Esophagus squamous epithelium (tissue), 5 donors: ENCODE results near the gene RASA2. TPM values are rescaled to one million over a fixed set of nuclear protein-coding genes. Genes with fewer than 3 reads are reported as not detected.

ENCODE experiments used
- DNase-seq: peaks from one replicate; lab custom pipeline; 2025; lab: John Stamatoyannopoulos, UW
- H3K27ac ChIP-seq, 4 donors: fragments of 200-600 bp; sonication (generic); one replicate each; pipeline ENCODE4 v1.5.1; 2016 to 2019; ENCODE audit warnings: mild to moderate bottlenecking in 1 of 4
- H3K27me3 ChIP-seq, 4 donors: fragments of 200-600 bp; sonication (generic); 1 replicate in 3 of 4; 2 replicates in 1 of 4; pipeline versions ENCODE4 v1.5.1 to v1.6.0; 2017 to 2021; ENCODE audit warnings: antibody characterized with exemption in 1 of 4
- H3K36me3 ChIP-seq, 3 donors: fragments of 200-600 bp; sonication (generic); one replicate each; pipeline ENCODE4 v1.5.1; 2016 to 2019
- H3K4me1 ChIP-seq, 3 donors: fragments of 200-600 bp; sonication (generic); one replicate each; pipeline ENCODE4 v1.5.1; 2017 to 2019
- H3K4me3 ChIP-seq, 4 donors: fragments of 200-600 bp; sonication (generic); 1 replicate in 3 of 4; 2 replicates in 1 of 4; pipeline ENCODE4 v1.5.1; 2016 to 2019; ENCODE audit warnings: mild to moderate bottlenecking in 2 of 4, moderate library complexity in 1 of 4
- H3K9me3 ChIP-seq, 3 donors: fragments of 200-600 bp; sonication (generic); one replicate each; pipeline ENCODE4 v1.5.1; 2016 to 2019
- POLR2A ChIP-seq, 4 donors: fragments of 450-650 bp; IDR thresholded peaks; one replicate each; pipeline ENCODE4 v1.6.1; 2017; ENCODE audit warnings: antibody characterized with exemption in 4 of 4, mild to moderate bottlenecking in 4 of 4, moderate library complexity in 3 of 4
- WGBS, 2 donors: methylation state at CpG; one replicate each; pipeline ENCODE4 v1.1.5; 2018; 5-methylcytosine and 5-hydroxymethylcytosine counted together
- intact Hi-C: fragments of 100-400 bp; cut with DNase I; formaldehyde crosslinking; loops from one replicate; pipeline ENCODE4 v1.15.0; 2022
- total RNA-seq, 4 donors: library from RNA; depleted of rRNA; stranded (reverse); fragments of >200 nt; gene quantifications; one replicate each; pipeline ENCODE4 v1.1.0, GENCODE V29; 2016
- TF ChIP-seq, protein P1 (sequence below), 6 experiments: fragments of 450-650 bp in 4 of 6; fragments of 200-600 bp in 2 of 6; sonication (generic) in 2 of 6; IDR thresholded peaks; one replicate each; pipeline ENCODE4 v1.5.1; 2016 to 2019; ENCODE audit warnings: antibody characterized with exemption in 6 of 6, mild to moderate bottlenecking in 4 of 6, moderate library complexity in 4 of 6
- donor health status: DM: yes; HTN: yes; CAD: no.

RASA2 gene
- total RNA-seq, 4 donors from 2014 or later: 12.6 to 24.6 (median 19.4) TPM

DNA sequence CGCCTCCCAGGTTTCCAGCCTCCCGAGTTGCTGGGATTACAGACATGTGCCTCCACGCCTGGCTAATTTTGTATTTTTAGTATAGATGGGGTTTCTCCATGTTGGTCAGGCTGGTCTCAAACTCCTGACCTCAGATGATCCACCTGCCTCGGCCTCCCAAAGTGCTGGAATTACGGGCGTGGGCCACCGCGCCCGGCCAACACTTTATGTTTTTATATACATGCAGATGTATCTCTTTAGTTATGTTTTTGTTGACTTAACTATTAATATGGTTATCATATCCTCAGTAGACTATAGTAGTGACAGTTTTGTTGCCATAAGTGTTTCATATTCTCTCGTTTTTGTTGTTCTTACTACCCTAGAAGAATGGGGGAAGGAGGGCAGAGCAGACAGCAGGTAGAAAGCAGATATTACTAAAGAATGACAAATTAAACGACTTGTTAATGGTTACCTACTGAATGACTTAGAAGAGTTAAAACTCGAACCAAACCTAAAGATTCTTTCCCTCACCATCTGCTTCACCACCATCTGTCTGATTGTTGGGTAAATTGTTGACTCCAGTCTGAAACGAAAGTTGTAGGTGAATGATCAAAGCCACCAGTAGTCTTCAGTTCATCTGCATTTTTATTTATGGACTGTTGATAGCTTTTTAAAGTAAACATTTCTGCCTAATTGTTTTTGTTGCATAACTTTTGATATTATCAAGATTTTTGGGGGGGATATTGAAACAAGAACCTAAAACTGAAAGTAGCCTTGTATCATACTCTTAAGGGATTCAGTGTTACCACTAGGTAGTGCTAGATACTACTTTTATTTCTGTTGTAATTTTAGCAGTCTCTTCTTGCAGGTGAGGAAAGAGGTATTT lies 89.3 kb downstream of the RASA2 start:
- intact Hi-C loops: no loop called here
- H3K4me3 ChIP-seq: no peak overlapping the region
- no peaks in the 10 kb centered on the region for H3K9me3 ChIP-seq
- H3K27ac ChIP-seq: no peak overlapping the region
- no peak for TF ChIP-seq POLR2A (IDR thresholded peaks at IDR 0.05)
- TF ChIP-seq, protein P1, sequence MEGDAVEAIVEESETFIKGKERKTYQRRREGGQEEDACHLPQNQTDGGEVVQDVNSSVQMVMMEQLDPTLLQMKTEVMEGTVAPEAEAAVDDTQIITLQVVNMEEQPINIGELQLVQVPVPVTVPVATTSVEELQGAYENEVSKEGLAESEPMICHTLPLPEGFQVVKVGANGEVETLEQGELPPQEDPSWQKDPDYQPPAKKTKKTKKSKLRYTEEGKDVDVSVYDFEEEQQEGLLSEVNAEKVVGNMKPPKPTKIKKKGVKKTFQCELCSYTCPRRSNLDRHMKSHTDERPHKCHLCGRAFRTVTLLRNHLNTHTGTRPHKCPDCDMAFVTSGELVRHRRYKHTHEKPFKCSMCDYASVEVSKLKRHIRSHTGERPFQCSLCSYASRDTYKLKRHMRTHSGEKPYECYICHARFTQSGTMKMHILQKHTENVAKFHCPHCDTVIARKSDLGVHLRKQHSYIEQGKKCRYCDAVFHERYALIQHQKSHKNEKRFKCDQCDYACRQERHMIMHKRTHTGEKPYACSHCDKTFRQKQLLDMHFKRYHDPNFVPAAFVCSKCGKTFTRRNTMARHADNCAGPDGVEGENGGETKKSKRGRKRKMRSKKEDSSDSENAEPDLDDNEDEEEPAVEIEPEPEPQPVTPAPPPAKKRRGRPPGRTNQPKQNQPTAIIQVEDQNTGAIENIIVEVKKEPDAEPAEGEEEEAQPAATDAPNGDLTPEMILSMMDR (IDR thresholded peaks at IDR 0.05): peak in 5 of 6 experiments; percentile 20 to 58 (median 41)
- H3K4me1 ChIP-seq: no peaks in the 10 kb centered on the region
- DNase-seq: no peak
- no peaks in the 10 kb centered on the region for H3K27me3 ChIP-seq
- 81 to 84% methylated on average over 13 of the region's 13 CpGs for WGBS, 2 donors
- peaks cover 0 to 92% (median 4%) of the 10 kb centered on the region in 3 donors for H3K36me3 ChIP-seq

- intact Hi-C loops: no loop called here
- Histone ChIP-seq H3K9me3 (no peaks in the 10 kb centered on the region), H3K27me3 (no peaks in the 10 kb centered on the region), H3K36me3 (peaks cover 0 to 92% (median 4%) of the 10 kb centered on the region in 3 donors), H3K4me1 (no peaks in the 10 kb centered on the region), H3K4me3 (no peak overlapping the region), H3K27ac (no peak overlapping the region)
- DNase-seq: no peak
- TF ChIP-seq, protein P1 (IDR thresholded peaks at IDR 0.05): no peak
- TF ChIP-seq POLR2A (IDR thresholded peaks at IDR 0.05): no peak
- WGBS, 2 donors: 87 to 100% methylated on average over 1 of the region's 1 CpG
Observed at GRCh38 chr3:141576744-141577052, 89.9 kb downstream of the RASA2 start.

DNA sequence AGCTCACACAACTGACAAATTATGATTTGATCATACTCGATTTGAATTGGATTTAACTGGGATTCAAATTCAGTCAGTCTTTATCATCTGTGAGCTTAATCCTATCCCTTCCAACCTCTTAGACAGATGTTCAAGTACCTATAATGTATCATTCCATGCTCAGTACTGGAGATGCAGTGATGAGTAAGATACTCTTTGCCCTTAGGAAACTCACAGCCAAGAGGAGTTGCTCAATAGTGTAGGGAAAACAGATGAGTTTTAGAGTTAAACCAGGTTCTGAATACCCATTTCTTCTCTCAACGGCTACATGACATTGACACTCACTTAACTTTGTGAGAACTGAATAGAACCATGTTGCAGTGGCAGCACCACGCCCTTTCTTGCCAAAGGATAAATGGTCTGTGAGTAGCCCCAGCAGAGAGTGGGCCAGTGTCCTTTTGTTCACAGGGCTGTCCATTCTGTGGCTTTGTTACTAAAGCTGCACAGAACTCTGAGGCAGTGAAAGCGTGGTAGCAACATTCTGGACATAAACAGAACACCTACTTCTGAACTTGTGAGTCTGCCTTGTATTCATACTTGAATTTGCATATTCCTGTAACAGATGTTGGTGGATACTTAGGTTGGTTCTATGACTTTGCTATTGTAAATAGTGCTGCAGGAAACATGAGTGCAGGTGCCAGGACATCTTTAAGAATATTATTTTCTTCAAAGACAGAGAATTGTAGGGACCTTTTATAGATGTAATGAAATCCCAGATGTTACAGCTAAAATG lies 91.6 kb downstream of the RASA2 start:
- intact Hi-C loops: no loop called here

GRCh38 chr3:141594357-141594756 lies 107.5 kb downstream of the RASA2 start:
- no peaks in the 10 kb centered on the region for H3K27me3 ChIP-seq
- H3K9me3 ChIP-seq: peaks cover 0 to 11% (median 0%) of the 10 kb centered on the region in 3 donors
- no peak overlapping the region for H3K27ac ChIP-seq
- 95 to 100% methylated on average over 2 of the region's 2 CpGs for WGBS, 2 donors
- TF ChIP-seq, protein P1 (IDR thresholded peaks at IDR 0.05): no peak
- TF ChIP-seq POLR2A (IDR thresholded peaks at IDR 0.05): no peak
- no peak overlapping the region for H3K4me3 ChIP-seq
- no peak for DNase-seq
- H3K4me1 ChIP-seq: no peaks in the 10 kb centered on the region
- intact Hi-C loops: no loop called here
- H3K36me3 ChIP-seq: peaks cover 0 to 79% (median 0%) of the 10 kb centered on the region in 3 donors

More for the DNA sequence above, 91.6 kb downstream of the RASA2 start:
- Histone ChIP-seq H3K27ac (no peak overlapping the region), H3K36me3 (peaks cover 0 to 92% (median under 1%) of the 10 kb centered on the region in 3 donors), H3K4me1 (no peaks in the 10 kb centered on the region), H3K27me3 (no peaks in the 10 kb centered on the region), H3K9me3 (no peaks in the 10 kb centered on the region), H3K4me3 (no peak overlapping the region)
- 78 to 83% methylated on average over 3 to 4 of the region's 4 CpGs for WGBS, 2 donors
- no peak for TF ChIP-seq POLR2A (IDR thresholded peaks at IDR 0.05)
- TF ChIP-seq, protein P1 (IDR thresholded peaks at IDR 0.05): no peak
- no peak for DNase-seq

- Histone ChIP-seq H3K36me3 (peaks cover 0 to 60% (median 0%) of the 10 kb centered on the region in 3 donors), H3K4me1 (no peaks in the 10 kb centered on the region), H3K27ac (no peak overlapping the region), H3K9me3 (peaks cover 0 to 11% (median 0%) of the 10 kb centered on the region in 3 donors), H3K27me3 (no peaks in the 10 kb centered on the region), H3K4me3 (no peak overlapping the region)
- 79 to 80% methylated on average over 2 of the region's 2 CpGs for WGBS, 2 donors
- TF ChIP-seq, protein P1 (IDR thresholded peaks at IDR 0.05): no peak
- no peak for TF ChIP-seq POLR2A (IDR thresholded peaks at IDR 0.05)
- DNase-seq: no peak
- intact Hi-C loops: no loop called here
Observed at GRCh38 chr3:141597931-141598330, 111.1 kb downstream of the RASA2 start.
